Cardiac septum (tissue), 1 donor: ENCODE data around the gene DLG2. TPM values are rescaled to one million over a fixed set of nuclear protein-coding genes. Genes with fewer than 3 reads are reported as not detected.
"Not testable (repeated sequence)": the region's sequence is repeated elsewhere in the genome, so short reads cannot be mapped to it uniquely, and the experiment has no call there.

Source experiments
- DNase-seq: peaks from one replicate; pipeline ENCODE4 v3.0.0-alpha.2; 2020; ENCODE audit warnings: low spot score
- intact Hi-C: fragments of 100-400 bp; cut with DNase I; formaldehyde crosslinking; loops from one replicate; pipeline ENCODE4 v1.14.0; 2022
- total RNA-seq: library from RNA; stranded (reverse); fragmentation: NEBNext Ultra II Directional; extraction: Animal tissue kit (Norgen Biotek cat#: 25700); gene quantifications from one replicate; pipeline ENCODE4 v1.2.1, GENCODE V29; 2021
- donor health status: DM: no; HTN: no; CAD: no.

DLG2 gene
- total RNA-seq, 1 donor from 2014 or later = 9.9 TPM

DNA sequence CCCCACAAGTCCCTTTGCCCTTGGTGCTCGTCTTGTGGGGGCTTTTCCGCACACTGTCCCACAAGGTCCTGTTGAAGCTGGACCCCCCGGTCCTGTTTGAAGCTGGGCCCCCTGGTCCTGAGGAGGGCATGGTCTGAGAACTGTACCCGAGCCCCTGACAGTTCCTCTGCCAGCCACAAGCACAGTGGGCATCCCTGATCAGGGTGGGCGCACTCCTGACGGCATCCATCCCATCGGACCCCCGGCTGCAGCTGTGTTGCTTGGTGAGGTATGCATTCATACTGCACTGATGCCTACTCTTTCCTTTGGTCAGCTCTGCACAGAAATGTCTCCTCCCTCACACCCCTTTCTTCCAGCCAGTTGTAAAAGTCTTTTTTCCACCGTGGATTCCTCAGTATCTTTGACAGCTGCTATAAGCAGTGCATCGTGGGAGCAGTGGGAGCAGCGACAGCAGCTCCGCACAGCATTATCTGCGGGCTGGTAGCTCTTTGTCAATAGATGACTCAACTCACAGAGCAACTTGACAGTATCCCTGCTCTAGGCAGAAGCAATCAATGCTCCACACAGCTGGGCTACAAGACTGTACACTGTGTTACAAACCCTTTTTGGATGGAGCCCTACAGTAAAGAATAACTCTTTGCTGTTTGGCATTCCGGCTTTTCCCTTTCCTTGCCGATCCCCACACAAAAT is 1310.1 kb downstream of the DLG2 start:
- intact Hi-C loops = no loop called here
- no peak for DNase-seq

DNA sequence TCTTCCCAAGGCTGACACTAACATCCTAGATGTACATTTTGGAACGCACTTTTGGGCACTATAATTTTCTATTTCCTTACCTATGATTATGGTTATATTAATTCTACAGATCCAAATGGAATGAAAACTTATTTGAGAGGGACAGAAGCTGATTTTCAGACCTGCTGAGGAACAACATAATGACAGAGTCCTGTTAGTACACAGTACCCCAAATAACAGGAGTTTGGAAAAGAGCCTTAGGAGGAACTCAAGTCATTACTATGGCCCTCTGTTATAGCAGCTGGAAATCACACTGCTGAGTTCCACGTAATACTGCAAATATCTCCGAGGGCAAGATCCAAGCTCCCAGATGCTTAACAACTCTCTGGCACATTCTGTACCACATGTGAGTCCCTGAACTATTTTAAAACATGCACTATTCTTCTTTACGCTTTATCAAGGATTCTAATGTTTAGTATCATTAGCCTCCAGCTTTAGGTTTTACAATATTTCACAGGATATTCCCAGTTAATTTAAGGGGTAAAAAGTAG is 1313.2 kb downstream of the DLG2 start:
- intact Hi-C loops = no loop called here
- DNase-seq = no peak

DNA sequence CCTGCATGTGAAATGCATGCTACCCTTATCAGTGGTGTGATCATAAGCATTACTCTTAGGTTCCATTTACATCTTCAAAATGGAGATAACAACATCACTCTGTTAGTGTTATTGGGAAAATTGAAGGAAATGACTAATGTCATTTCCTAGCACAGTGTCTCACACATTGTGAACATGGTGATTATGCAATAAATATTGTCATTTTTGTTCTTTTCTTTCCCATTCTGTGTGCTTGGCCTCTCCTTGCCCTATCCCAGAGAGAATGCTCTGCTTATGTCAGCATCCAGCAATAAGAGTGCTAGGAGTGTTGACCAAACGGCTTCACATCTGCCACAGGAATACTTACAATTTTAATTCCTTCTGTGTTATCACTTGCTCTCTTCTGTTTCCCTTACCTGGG is 1316.9 kb downstream of the DLG2 start:
- intact Hi-C loops = no loop called here
- DNase-seq = no peak

DNA sequence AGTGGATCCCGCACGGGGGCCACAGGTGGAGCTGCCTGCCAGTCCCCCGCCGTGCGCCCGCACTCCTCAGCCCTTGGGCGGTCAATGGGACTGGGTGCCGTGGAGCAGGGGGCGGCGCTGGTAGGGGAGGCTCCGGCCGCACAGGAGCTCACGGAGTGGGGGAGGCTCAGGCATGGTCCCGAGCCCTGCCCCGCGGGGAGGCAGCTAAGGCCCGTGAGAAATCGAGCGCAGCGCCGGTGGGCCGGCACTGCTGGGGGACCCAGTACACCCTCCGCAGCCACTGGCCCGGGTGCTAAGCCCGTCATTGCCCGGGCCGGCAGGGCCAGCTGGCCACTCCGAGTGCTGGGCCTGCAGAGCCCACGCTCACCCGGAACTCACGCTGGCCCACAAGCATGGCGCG is 1318.7 kb downstream of the DLG2 start:
- DNase-seq, intact Hi-C loops: not testable (repeated sequence)

DNA sequence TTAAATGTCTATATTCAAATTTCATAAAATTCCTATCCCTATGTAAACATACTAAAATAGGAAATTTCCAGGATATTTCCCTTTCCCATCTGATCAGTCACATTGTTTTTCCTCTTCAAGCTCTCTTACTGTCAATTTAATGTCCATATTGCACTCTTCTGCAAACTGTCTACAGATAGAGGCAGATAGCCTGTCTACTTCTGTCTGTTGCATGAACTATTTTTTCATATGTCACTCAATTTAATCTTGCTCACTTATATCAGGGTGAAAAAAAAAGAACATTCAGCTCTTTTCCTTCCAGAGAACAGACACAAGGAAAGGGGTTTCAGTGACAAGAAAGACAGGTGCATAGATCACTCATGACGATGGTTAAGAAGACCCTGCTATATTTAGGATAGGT is 1327.1 kb downstream of the DLG2 start:
- no peak for DNase-seq

DNA sequence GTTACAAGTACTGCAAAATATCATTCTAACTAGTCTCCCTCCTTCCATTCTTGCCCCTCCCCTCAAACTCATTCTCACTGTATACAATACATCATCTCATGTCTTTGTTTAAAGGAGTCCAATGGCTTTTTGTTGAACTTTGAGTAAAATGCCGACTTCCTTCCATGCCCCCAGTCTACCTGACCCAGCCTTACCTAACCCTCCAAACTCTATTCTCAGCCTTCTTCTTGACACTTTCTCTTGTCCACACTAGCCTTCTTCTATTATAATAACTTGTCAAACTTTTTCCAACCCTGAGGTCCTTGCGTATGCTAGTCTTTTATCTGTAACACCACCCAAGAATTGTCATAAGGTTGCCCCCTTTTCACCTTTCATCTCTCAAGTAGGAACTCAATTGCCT is 1329.6 kb downstream of the DLG2 start:
- intact Hi-C loops = no loop called here

More for the DNA sequence above, 1327.1 kb downstream of the DLG2 start:
- intact Hi-C loops = no loop called here

DNA sequence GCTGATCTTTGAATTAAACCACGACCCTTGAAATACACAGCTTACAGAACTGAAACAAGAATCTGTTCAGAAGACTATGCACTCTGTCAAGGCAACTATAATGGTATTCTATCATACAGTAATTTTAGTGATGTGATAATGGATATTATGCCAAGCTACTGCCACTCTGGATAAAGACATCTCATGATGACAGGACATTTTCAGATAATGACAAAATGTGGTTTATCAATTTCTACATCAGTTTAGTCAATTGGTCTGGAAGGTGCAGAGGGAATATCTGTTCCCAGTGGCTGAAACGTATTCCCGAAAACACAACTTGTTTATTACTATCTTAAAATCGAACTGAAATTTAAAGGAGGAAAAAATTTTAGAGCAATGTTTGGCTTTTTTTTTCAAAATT is 1331.3 kb downstream of the DLG2 start:
- intact Hi-C loops = no loop called here
- no peak for DNase-seq

More for the DNA sequence above, 1329.6 kb downstream of the DLG2 start:
- DNase-seq = no peak

DNA sequence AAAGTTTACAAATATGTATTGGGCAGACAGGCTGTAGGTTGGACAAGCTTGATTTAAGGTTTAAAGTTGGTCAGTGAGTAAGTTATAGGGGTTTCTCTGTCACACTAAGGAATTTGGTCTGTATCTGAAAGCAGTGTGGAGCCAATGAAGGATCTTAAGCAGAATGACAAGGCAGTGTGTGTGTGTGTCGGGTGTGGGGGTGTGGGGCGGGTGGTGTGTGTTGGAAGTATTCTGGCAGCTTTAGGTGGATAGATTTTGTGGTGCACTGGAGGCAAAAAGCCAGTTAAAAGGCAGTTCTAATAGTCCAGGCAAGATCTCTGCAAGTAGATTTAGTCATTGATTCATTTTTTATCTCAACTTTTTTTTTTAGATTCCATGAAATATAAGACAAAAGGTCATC is 1334.2 kb downstream of the DLG2 start:
- intact Hi-C loops = no loop called here
- no peak for DNase-seq

DNA sequence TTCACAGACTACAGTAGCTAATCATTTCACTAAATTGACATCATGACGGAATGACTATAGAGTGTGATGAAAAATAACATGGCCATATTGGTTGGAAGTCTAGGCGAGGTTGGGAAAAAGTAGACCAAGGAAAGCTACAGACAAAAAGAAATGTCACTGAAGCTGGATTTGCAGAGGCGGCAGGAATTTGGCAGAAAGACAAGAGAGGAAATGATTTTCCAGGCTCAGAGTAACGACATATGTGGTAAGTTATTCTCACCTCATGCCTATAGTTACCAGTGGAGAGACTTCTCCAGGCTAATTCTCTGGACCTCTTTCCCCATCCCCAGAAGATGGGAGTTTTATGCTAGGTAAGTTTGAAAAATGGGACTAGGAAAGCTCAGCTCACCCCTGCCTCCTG is 1335.1 kb downstream of the DLG2 start:
- no peak for DNase-seq
- intact Hi-C loops = no loop called here

DNA sequence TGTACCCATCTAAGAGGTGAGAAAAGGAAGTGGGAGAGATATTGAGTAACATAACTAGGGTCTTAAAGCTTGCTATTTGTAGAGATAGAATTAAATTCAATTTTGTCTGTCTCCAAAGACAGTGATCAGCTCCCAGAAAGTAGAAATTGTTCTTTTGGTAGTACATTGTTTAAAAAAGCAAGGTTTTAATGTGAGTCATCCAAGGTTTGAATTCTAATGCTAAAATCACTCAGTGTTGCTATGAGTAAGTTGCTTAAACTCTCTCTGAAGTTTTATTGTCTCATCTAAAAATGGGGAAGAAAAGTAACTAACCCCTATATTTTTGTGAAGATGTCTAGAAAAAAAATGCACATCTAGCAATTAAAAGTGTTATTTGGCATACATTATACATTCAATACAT is 1336.5 kb downstream of the DLG2 start:
- intact Hi-C loops = no loop called here
- no peak for DNase-seq

DNA sequence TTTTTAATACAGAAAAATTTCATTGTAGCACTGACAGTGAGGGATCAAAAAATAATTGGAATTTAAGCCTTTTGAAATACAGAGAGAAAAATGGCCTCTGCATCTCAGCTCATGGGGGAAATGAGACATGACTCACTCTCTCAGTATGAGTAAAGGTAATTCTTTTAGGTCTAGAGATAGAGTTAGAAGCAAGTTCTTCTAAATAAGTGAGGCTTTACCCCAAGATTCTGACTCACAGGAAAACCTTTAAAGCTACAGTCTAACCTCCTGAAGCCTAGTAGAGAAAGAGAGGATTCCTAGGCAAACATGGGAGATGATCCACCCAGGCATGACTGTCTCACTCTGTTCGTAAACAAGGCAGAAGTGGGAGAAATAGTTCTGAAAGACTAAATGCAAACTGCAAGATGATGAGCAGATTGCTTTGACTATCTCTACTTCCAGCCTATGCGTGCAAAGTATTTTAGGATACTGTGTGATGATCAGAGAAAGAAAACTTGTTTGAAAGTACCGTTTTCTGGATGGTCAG is 1337.7 kb downstream of the DLG2 start:
- intact Hi-C loops = no loop called here
- DNase-seq = no peak

DNA sequence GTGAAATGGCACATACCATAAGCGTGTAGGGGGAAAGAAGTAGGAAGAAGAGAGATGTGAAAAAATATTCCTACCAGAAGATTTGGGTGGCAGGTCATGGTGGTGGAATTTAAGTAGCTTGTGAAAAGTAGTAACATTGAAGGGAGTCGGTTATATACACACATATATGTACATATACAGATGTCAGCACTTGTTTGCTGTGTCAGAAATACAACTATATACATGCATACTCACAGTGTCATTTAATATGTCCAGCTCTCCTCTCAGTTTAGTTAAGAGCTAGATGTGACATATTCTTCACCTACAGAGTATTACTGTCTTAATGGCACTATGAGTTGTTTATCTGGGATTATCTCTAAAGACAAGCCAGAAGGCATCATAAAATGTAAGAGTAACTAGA is 1353.6 kb downstream of the DLG2 start:
- no peak for DNase-seq
- intact Hi-C loops = no loop called here

DNA sequence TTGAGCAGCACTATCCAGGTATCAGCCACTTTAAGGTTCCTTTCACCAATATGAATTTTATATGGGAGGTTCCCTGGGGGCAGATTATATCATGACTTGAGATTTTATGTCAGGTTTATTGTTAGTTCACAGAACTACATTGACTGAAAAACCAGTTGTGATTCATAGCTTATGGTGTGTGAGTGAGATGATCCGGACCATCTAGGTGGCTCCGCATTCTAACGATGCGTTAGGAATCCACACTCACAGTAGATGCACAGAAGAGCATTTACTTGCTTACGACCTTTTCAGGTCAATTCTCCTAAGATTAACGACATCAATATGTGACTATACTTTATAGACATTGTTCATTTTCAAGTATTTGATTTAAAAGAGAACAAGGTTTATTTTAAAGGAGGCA is 1356.7 kb downstream of the DLG2 start:
- intact Hi-C loops = no loop called here
- no peak for DNase-seq

DNA sequence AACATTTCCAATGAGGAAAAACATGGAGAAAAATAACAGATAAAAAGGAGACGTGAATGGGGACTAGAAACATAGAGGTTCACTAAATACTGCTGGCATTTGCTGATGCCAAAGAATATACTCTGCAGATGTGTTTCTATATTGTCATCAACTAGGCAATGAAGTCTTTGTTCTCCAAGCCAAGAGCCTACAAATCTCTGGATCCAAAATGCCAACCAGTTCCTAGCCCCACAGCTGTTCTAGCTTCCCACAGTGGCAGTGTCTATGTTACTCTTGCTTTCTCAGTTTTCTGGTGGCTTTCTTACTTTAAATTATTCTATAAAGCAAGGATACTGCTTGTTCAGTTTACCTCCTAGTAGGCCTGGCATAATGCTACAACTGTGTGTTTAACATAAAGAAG is 1363.1 kb downstream of the DLG2 start:
- no peak for DNase-seq
- intact Hi-C loops = loop anchor here (10.0 kb wide), 1 partner anchor 429 kb away; no protein-coding TSS in a partner anchor

DNA sequence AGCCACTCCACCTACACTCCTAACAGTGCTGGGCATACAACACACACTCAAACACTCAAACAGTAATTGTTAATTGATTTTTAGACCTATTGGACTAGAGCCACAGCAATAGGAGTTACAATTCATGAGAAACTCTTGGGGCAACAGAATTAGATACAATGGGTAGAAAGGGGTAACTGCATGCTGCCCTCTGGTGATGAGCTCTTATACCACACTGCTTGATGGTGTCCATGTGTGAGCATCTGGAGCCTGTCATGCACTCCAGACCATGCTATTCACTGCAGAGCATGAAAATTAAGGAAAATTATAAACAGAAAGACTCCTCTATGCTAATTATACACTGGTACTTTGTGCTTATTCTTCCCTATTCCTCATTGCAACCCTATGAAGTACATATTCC is 1365.4 kb downstream of the DLG2 start:
- intact Hi-C loops = loop anchor here (10.0 kb wide), 1 partner anchor 427 kb away; no protein-coding TSS in a partner anchor
- DNase-seq = no peak

DNA sequence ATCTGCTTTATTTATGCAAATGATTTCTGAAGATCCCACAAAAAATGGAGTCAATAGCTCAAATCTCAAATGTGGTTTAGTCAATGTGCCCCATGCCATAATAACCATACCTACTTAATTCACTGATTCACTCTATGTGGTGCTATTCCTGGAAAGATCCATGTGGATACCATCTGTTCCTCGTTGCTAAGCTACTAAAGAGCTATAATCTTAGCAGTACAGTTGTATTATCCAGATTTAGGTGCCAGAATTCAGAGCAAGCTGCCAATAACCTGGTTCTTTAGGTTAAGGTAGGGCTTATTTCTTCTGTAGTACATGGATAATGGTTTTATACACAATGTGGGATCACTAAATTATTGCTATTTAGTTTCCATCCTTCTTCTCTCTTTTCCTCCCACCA is 1366.3 kb downstream of the DLG2 start:
- intact Hi-C loops = loop anchor here (10.0 kb wide), 1 partner anchor 426 kb away; no protein-coding TSS in a partner anchor

DNA sequence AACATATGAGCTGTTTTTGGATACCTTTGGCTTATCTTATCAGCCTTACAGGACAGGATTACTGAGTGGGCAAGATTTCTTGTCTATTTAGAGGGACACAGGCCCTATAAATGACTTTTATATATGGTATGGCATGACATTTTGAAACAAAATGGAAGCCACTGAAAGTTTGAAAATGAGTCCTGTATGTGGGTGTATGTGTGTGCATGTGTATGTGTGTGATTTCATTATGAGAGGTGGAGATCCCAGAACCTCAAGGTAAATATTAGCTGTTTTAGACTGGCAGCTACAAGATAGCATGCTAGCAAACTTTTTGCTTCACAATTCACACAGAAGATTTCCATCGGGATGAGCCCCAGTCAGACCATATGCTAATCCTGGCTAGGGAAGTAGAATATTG is 1370.5 kb downstream of the DLG2 start:
- intact Hi-C loops = no loop called here
- no peak for DNase-seq

More for the DNA sequence above, 1366.3 kb downstream of the DLG2 start:
- DNase-seq = no peak

DNA sequence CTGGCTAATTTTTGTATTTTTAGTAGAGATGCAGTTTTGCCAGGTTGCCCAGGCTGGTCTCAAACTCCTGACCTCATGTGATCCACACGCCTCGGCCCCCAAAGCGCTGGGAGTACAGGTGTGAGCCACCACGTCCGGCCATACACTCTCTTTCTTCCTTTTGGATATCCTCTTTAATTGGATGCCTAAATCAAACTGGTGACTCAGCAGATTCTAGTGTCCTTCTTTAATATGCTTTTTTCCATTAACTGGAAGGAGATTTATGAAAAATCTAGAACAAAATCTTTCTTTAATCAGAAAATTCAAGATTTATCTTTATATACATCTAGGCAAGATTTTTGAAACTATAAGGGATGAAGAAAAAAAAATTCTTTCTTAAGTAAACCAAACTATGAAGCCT is 1371.7 kb downstream of the DLG2 start:
- no peak for DNase-seq
- intact Hi-C loops = no loop called here

DNA sequence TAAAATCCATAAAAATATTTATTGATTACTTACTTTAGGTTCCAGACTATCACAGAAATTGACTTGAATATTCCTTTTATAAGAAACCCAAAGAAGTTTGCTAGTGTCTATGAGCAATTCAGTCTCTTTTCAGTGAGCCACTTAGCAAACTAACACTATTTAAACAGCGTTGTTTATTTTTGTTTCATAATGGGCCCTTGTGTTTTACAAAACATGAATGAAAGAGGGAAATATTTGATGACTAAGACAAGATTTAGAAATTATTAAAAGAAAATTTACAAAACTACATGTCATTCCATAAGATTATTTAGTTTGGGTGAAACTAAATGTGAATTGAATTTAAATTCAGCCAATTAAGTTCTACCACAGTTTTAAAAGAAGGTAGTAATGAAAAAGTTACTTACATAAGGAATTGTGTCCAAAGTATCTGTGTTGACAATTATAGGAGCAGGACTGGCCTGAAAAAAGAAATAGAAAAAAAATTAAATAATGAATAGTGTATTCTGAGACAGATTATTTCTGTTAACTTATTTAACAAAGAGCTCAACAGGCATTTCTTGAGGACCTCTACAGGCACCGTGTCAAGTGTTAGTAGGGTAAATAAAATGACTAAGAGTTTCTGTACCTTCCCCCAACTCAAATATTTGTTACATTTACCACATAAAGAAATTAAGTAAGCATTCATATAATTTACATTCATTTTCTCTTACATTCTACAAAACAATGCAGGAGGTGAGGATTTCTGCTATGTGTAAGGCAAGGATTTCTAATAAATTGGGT is 1376.1 kb downstream of the DLG2 start:
- intact Hi-C loops = no loop called here
- DNase-seq = no peak

DNA sequence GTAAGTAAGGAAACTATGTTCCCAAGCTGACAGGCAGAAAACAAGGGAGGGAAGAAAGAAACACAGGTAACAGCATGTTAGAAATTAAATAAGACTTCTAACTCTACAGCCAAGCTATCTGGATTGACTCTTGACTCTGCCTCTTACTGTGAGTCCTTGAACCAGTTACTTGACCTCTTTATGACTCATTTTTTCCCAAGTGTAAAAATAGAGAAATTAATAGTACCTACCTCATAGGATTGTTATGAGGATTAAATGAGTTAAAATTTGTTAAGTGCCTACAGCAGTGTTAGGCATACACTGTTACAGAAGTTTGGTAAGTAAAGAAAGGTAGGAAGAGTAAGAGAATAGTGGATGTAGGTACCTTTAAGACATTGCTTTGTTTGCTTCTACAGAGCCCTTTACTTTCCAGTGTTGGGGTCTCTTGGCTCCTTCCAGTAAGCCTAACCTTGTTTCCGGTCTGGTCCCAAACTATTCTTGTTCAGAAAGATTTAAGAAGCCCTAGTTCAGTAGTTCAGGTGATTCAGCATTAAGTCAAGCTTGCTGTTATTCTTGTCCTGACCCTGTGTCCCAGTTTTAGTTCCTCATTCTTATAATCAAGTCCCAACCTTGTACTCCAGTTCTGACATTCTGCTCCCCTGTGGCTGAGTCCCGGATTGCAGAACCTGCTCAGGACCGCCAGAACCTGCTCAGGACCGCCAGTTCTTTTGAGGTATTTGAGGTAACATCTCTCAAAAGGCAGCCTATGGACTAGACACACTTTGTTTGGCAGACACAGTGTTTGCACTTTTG is 1377.6 kb downstream of the DLG2 start:
- no peak for DNase-seq
- intact Hi-C loops = no loop called here
